Endothelial cell of umbilical vein (primary cell): ENCODE measurements around the gene LSM3. TPM values are rescaled to one million over a fixed set of nuclear protein-coding genes. Genes with fewer than 3 reads are reported as not detected.

Source experiments
- BruUV-seq: library from RNA; stranded (reverse); fragments of 400-500 nt; replicated peaks from 2 replicates; lab custom pipeline; 2021; lab: Mats Ljungman, UMichigan
- CTCF ChIA-PET: fragments of 300-600, 350-600 bp; sonication (Branson Sonifier 250); formaldehyde crosslinking; loops from one replicate; lab custom pipeline; 2021; ENCODE audit warnings: antibody characterized with exemption, inconsistent platforms; lab: Charles Lee
- POLR2A ChIA-PET: fragments of 300-600, 350-600 bp; sonication (Branson Sonifier 250); formaldehyde crosslinking; loops from one replicate; lab custom pipeline; 2021; ENCODE audit warnings: antibody characterized with exemption, inconsistent platforms; lab: Charles Lee
- DNase-seq: peaks from one replicate; pipeline ENCODE4 v3.0.0-alpha.2; 2011; ENCODE audit warnings: low read depth, low spot score
- FAIRE-seq: peaks from 2 replicates; lab custom pipeline; 2011; peaks lifted over from hg19 to GRCh38; lab: Jason Lieb, UNC
- H2AFZ ChIP-seq: 2 replicates; pipeline ENCODE4 v1.6.0; 2012; ENCODE audit warnings: low read depth, low read length, control low read depth, inconsistent platforms
- H3K27ac ChIP-seq: 2 replicates; pipeline ENCODE4 v1.5.1; 2011; ENCODE audit warnings: low read depth, mild to moderate bottlenecking, control low read depth, low read length, moderate library complexity; ENCODE audit not compliant: insufficient read depth
- H3K27me3 ChIP-seq, 2 experiments: 2 replicates each; pipeline versions ENCODE4 v1.6.0 to v1.6.1; 2011; ENCODE audit warnings: low read length in 2 of 2, mixed read lengths in 1 of 2; ENCODE audit not compliant: control insufficient read depth in 2 of 2, insufficient read depth in 2 of 2
- H3K36me3 ChIP-seq, 2 experiments: 2 replicates in 1 of 2; 3 replicates in 1 of 2; pipeline ENCODE4 v1.5.1; 2011; ENCODE audit warnings: low read length in 2 of 2, mild to moderate bottlenecking in 1 of 2, moderate library complexity in 1 of 2; ENCODE audit not compliant: control insufficient read depth in 2 of 2, insufficient read depth in 2 of 2; ENCODE audit errors: extremely low read depth in 1 of 2
- H3K4me1 ChIP-seq: 3 replicates; pipeline ENCODE4 v1.5.1; 2011; ENCODE audit warnings: mild to moderate bottlenecking, low read length; ENCODE audit not compliant: control insufficient read depth, insufficient read depth; ENCODE audit errors: extremely low read depth
- H3K4me2 ChIP-seq: 2 replicates; pipeline ENCODE4 v1.6.1; 2011; ENCODE audit warnings: low read length, control low read depth, mixed read lengths; ENCODE audit not compliant: insufficient read depth
- H3K4me3 ChIP-seq, 3 experiments: fragments of 200-600 bp in 1 of 3; sonication (generic), shearing (Covaris generic) in 1 of 3; replicated peaks in 1 of 3; 2 replicates each; pipeline ENCODE4 v1.5.1; 2011 to 2016; ENCODE audit warnings: control low read depth in 3 of 3, low read length in 3 of 3, mild to moderate bottlenecking in 2 of 3, inconsistent platforms in 1 of 3, low read depth in 1 of 3, moderate library complexity in 1 of 3; ENCODE audit not compliant: insufficient read depth in 1 of 3
- H3K79me2 ChIP-seq: 2 replicates; pipeline ENCODE4 v1.6.0; 2012; ENCODE audit warnings: low read length, inconsistent platforms; ENCODE audit not compliant: control insufficient read depth, insufficient read depth
- H3K9ac ChIP-seq: replicated peaks from 2 replicates; pipeline ENCODE3; 2011; ENCODE audit warnings: low read length, control low read depth; ENCODE audit not compliant: insufficient read depth; ENCODE audit errors: extremely low read depth
- H3K9me1 ChIP-seq: replicated peaks from 3 replicates; pipeline ENCODE4 v1.6.0; 2011; ENCODE audit warnings: mild to moderate bottlenecking, low read length; ENCODE audit not compliant: control insufficient read depth, insufficient read depth; ENCODE audit errors: extremely low read depth
- H3K9me3 ChIP-seq: replicated peaks from 2 replicates; pipeline ENCODE4 v1.5.1; 2012; ENCODE audit warnings: low read length, inconsistent platforms; ENCODE audit not compliant: control insufficient read depth, insufficient read depth
- H4K20me1 ChIP-seq: replicated peaks from 2 replicates; pipeline ENCODE3; 2011; ENCODE audit warnings: mild to moderate bottlenecking, low read length; ENCODE audit not compliant: control insufficient read depth, insufficient read depth; ENCODE audit errors: extremely low read depth
- EZH2 ChIP-seq: IDR thresholded peaks from 2 replicates; pipeline ENCODE4 v1.6.1; 2012; ENCODE audit warnings: borderline replicate concordance, low read depth, mild to moderate bottlenecking, moderate library complexity, low read length, inconsistent platforms; ENCODE audit not compliant: severe bottlenecking
- FOS ChIP-seq: IDR thresholded peaks from 2 replicates; pipeline ENCODE4 v1.6.1; 2011; ENCODE audit warnings: mild to moderate bottlenecking, low read length, moderate library complexity, borderline replicate concordance; ENCODE audit not compliant: insufficient read depth
- GATA2 ChIP-seq: IDR thresholded peaks from 2 replicates; pipeline ENCODE4 v1.7.0; 2011; ENCODE audit warnings: low read depth, mild to moderate bottlenecking, moderate library complexity, mixed read lengths, low read length; ENCODE audit not compliant: insufficient read length, insufficient read depth
- JUN ChIP-seq: IDR thresholded peaks from 2 replicates; pipeline ENCODE4 v1.6.1; 2011; ENCODE audit warnings: borderline replicate concordance, low read depth; ENCODE audit not compliant: insufficient read length, insufficient read depth
- MYC ChIP-seq: IDR thresholded peaks from one replicate; pipeline ENCODE4 v1.6.1; 2011; ENCODE audit warnings: mild to moderate bottlenecking, low read depth, low read length
- POLR2A ChIP-seq: IDR thresholded peaks from 2 replicates; pipeline ENCODE4 v1.6.1; 2012; ENCODE audit warnings: low read depth, mild to moderate bottlenecking, control low read depth, low read length
- POLR2AphosphoS5 ChIP-seq: IDR thresholded peaks from 2 replicates; pipeline ENCODE4 v1.6.1; 2012; ENCODE audit warnings: low read depth, mild to moderate bottlenecking, control low read depth, low read length, moderate library complexity; ENCODE audit not compliant: insufficient read depth
- dilution Hi-C: fragments of 300-500 bp; cut with MboI; formaldehyde crosslinking; loops from one replicate; pipeline ENCODE4 v1.15.0; 2019; ENCODE audit warnings: low sequenced_read_pairs; ENCODE audit not compliant: extremely low pct_ligation_motif_present
- intact Hi-C: fragments of 100-400 bp; cut with micrococcal nuclease; formaldehyde crosslinking; loops from one replicate; pipeline ENCODE4 v1.10.0; 2022
- polyA plus RNA-seq, 4 experiments: library from polyadenylated mRNA; depleted of rRNA in 3 of 4; stranded (reverse) in 3 of 4; unstranded in 1 of 4; fragments of >200 nt; gene quantifications; 2 replicates each; pipeline versions ENCODE4 v1.2.1 to v1.2.3, GENCODE V29; 2011 to 2012; ENCODE audit warnings: missing spikeins in 1 of 4
- total RNA-seq: library from RNA; stranded (reverse); gene quantifications from 2 replicates; pipeline ENCODE4 v1.2.3, GENCODE V29; 2021
- TF ChIP-seq, protein P1 (sequence below), 2 donors: IDR thresholded peaks; 1 replicate in 1 of 2; 2 replicates in 1 of 2; pipeline ENCODE4 v1.5.1; 2011; ENCODE audit warnings: low read length in 2 of 2, mild to moderate bottlenecking in 2 of 2, moderate library complexity in 2 of 2, control low read depth in 1 of 2, inconsistent platforms in 1 of 2, low read depth in 1 of 2; ENCODE audit not compliant: insufficient read depth in 1 of 2; ENCODE audit errors: extremely low read depth in 1 of 2
- TF ChIP-seq, protein P2 (sequence below): IDR thresholded peaks from 2 replicates; pipeline ENCODE4 v1.6.1; 2011; ENCODE audit not compliant: insufficient read depth, insufficient read length

LSM3 gene
- total and polyA plus RNA-seq, 2 donors (not counting 3 experiments of a cell fraction or from before 2014, with no cell fraction given): 4.4 to 13.0 TPM

- intact Hi-C loops (no loop called here), dilution Hi-C loops (no loop called here)
- H3K36me3 ChIP-seq: no peaks in the 10 kb centered on the region
- TF ChIP-seq, protein P1, sequence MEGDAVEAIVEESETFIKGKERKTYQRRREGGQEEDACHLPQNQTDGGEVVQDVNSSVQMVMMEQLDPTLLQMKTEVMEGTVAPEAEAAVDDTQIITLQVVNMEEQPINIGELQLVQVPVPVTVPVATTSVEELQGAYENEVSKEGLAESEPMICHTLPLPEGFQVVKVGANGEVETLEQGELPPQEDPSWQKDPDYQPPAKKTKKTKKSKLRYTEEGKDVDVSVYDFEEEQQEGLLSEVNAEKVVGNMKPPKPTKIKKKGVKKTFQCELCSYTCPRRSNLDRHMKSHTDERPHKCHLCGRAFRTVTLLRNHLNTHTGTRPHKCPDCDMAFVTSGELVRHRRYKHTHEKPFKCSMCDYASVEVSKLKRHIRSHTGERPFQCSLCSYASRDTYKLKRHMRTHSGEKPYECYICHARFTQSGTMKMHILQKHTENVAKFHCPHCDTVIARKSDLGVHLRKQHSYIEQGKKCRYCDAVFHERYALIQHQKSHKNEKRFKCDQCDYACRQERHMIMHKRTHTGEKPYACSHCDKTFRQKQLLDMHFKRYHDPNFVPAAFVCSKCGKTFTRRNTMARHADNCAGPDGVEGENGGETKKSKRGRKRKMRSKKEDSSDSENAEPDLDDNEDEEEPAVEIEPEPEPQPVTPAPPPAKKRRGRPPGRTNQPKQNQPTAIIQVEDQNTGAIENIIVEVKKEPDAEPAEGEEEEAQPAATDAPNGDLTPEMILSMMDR (IDR thresholded peaks at IDR 0.05; ENCODE audit: extremely low read depth in 1 of 2, insufficient read depth in 1 of 2, low read depth in 1 of 2, low read length in 2 of 2): no peak
- TF ChIP-seq GATA2 (no peak), POLR2A (no peak), EZH2 (no peak), FOS (no peak), JUN (no peak), MYC (no peak), POLR2AphosphoS5 (no peak)
- TF ChIP-seq, protein P2, sequence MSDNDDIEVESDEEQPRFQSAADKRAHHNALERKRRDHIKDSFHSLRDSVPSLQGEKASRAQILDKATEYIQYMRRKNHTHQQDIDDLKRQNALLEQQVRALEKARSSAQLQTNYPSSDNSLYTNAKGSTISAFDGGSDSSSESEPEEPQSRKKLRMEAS: no peak
- H3K4me3 ChIP-seq: no peak overlapping the region
- no peak overlapping the region for H3K9ac ChIP-seq
- H2AFZ ChIP-seq: no peak overlapping the region
- POLR2A ChIA-PET: no interaction called here
- BruUV-seq: no TSS peak
- no peaks in the 10 kb centered on the region for H3K79me2 ChIP-seq
- no peaks in the 10 kb centered on the region for H4K20me1 ChIP-seq
- no peak overlapping the region for H3K27ac ChIP-seq
- CTCF ChIA-PET: interaction anchor here (1.2 kb wide), 1 partner anchor 259 kb away, joined by 4 read pairs; no protein-coding TSS in a partner anchor
- DNase-seq: no peak
- no peak for FAIRE-seq
- no peaks in the 10 kb centered on the region for H3K9me1 ChIP-seq
- no peaks in the 10 kb centered on the region for H3K9me3 ChIP-seq
- no peak overlapping the region for H3K4me2 ChIP-seq
- H3K4me1 ChIP-seq: peaks cover 2% of the 10 kb centered on the region
- peaks cover 0 to 2% of the 10 kb centered on the region in 2 experiments for H3K27me3 ChIP-seq
Measured at GRCh38 chr3:14208168-14208567, 29.6 kb downstream of the LSM3 start.
